GM19324 (cell line): ENCODE measurements around the gene NDUFA11.
A peak's percentile ranks its signal among the peaks of the same experiment; 100 is the strongest.

ENCODE experiments used
- ATAC-seq: cut with Tn5 transposase; IDR thresholded peaks from one replicate; pipeline ENCODE4 v1.9.1; 2021; ENCODE audit warnings: mild to moderate bottlenecking, moderate library complexity; ENCODE audit not compliant: unreplicated experiment, low FRiP score

The NDUFA11 gene

GRCh38 chr19:5913739-5914357, 10.3 kb upstream of the NDUFA11 start, which contains the start of gene CAPS:
Gene CAPS (plus strand): TSS chr19:5914254. CDS start chr19:5914407, 153 bp downstream.
- ATAC-seq: no peak

- ATAC-seq: no peak
Measured at GRCh38 chr19:5911366-5911765, 7.8 kb upstream of the NDUFA11 start.

GRCh38 chr19:5910638-5910907, 7.0 kb upstream of the NDUFA11 start:
- no peak for ATAC-seq

GRCh38 chr19:5908773-5909442, 5.3 kb upstream of the NDUFA11 start:
- no peak for ATAC-seq

GRCh38 chr19:5907241-5907640, 3.7 kb upstream of the NDUFA11 start:
- ATAC-seq: no peak

- no peak for ATAC-seq
Measured at GRCh38 chr19:5905114-5905778, 1.7 kb upstream of the NDUFA11 start.

GRCh38 chr19:5904352-5905113, 943 bp upstream of the NDUFA11 start, which contains the start of gene VMAC:
Gene VMAC (plus strand): TSS chr19:5904872. CDS start chr19:5904891, 19 bp downstream.
- peak; percentile 86 for ATAC-seq

GRCh38 chr19:5903056-5903623, 450 bp downstream of the NDUFA11 start:
- no peak for ATAC-seq

GRCh38 chr19:5900976-5901375, 2.6 kb downstream of the NDUFA11 start:
- ATAC-seq: no peak

- no peak for ATAC-seq
Measured at GRCh38 chr19:5899728-5900526, 3.7 kb downstream of the NDUFA11 start.

DNA sequence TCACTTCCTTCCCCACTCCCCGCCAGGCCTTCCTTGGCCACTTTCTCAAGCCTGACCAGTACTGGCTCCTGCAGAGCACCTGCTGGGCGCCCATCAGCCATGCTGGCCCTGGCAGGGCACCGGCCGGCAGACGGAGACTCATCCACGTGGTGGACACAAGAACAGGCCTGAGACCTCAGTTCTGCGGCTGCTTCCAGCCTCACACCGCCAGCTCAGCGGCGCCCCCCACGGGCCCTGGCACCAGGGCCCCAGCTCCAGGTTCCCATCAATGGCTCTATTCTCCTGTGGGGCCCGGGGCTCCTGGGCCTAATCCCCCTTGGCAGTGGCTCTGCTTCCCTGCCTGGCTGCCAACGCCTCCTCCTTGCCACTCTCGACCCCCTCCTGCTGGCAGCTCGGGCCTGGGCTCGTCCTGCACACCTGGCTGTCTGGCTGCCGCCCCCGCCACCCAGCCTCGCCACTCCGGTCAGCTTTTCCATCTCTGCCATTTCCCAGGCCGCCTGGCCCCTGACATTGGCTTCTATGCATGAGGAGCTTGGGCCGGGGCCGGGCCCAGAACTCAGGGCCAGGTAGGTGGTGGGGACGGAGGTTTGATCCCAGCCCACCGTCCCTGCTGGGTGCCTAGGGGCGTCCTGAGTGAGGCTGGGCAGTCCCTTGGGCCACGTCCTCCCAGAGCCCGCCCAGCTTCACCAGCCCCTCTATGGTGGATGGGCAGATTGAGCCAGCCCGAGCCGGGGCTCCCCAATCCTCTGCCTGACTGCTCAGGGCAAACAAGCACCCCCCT, 6.2 kb downstream of the NDUFA11 start:
- ATAC-seq: no peak

DNA sequence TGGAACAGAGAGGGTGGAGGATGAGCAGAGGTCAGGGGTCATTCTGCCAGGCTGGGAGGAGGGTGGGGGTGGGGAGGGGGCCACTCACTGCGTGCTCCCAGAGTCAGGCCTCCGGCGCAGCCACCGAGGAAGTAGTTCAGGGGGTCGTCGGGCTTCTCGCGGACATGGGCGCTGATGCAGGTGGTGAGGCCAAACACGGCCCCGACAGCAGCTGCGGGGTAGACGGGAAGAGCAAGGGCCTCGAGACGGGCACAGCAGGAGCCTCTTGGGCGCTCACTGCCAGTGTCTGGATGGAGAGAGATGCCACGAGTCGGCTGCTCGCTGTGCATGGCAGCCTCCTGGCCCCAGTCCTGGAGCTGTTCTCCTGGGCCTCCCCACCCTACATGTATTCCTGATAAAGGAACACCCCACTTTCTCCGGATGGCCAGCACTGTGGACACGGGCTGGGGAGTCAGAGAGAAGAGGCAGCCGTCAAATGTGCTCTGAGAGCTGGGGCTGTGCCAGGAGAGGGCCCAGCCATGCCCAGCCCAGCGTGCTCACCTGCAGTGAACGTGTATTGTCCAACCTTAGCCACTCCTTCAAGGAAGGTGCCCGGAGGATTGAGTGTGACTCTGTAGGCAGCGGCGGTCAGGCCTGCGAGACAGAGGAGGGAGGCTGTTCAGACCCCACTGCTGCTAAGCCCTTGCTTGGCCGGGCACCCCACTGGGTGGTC, 7.1 kb downstream of the NDUFA11 start:
- ATAC-seq: no peak

DNA sequence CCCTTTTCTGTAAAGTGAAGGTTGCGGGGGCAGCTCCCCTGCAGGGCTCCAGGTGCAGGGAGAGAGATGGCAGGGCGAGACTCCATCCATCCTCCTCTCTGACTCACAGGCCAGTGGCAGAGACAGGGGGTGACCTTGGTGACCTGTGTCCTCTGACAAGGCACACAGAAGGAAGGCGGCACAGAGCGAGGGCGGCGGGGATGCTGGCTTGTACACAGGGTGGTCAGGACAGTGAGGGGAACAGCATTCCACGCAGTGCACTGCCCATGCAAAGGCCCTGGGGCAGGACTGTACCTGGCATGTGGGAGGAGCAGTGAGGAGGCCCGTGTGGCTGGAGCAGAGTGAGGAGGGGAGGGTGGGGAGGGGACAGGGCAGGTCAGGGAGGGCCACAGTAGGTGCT, 7.7 kb downstream of the NDUFA11 start:
- ATAC-seq: no peak

DNA sequence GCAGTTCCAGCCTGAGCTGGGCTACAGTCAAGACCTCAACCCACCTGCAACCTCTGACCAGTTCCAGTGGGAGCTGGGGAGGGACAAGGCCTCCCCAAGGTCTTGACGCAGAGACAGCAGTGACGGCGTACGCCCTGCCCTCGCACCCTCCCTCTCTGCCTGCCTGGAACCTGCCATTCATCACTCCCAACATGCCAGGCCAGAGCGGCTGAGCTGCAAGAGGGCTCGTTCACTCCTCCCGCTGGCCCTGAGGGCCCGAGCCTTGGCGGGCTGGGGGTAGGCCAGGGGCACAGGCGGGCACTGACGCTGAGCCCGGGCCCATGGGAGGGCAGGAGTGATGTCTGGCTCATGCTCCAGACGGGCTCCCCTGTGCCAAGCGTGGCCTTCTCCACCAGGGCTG, 8.2 kb downstream of the NDUFA11 start:
- ATAC-seq: no peak

DNA sequence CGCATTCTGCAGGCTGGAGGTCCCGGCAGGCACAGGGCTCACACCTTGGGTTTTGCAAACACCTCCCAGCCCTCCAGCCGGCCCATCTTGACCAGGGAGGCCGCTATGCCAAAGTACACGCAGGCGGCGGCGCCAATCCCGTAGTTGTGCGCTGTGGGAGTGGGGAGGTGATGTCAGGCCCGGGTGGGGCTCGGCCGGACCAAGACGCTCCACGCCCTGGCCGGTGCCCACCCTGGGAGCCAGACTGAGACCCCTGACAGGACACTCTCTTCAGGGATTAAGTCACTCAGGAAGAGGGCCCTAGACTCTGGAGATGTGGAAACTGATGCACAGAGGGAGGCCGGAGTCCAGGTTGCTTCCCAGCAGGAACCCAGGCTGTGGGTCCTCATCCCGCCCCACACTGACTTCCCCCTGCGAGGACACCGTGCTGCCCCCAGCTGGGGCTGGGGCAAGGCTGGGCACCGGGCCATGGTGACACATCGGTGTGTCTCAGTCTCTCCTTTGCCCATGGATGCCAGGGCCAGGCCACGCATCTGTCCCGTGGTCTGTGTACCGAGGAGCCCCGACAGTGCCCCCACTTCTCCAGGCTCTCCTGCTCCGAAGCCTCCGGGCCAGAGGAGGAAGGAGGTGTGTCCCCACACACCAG, 8.8 kb downstream of the NDUFA11 start:
- ATAC-seq: no peak

- no peak for ATAC-seq
Measured at GRCh38 chr19:5893907-5894703, 9.5 kb downstream of the NDUFA11 start.

DNA sequence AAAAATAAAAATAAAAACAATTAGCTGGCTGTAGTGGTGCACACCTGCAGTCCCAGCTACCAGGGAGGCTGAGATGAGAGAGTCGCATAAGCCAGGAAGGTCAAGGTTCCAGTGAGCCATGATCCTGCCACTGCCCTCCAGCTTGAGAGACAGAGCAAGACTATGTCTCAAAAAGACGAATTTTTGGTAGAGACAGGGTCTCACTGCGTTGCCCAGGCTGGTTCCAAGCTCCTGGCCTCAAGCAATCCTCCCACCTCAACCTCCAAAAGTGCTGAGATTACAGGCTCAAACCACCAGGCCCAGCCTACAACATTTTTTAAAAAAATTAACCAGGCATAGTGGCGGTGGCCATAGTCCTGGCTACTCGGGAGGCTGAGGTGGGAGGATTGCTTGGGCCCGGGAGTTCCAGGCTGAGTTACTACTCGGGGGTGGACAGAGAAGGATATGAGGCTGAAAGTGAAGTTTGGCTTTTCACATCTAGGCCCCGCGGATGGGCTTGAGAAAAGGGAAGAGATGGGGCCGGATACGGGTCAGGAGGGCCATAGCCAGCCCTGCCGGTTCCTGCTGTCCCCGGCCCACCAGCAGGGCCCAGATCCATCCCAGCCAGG, 10.2 kb downstream of the NDUFA11 start:
- ATAC-seq: no peak
